ENCODE data around the gene SPPL3.

- TF ChIP-seq EZH2 (IDR thresholded peaks at IDR 0.05; ENCODE audit: low read length, unreplicated experiment) (no peak), CTCF (conservative IDR thresholded peaks at IDR 0.05; ENCODE audit: low read depth, low read length) (no peak)
Observed at GRCh38 chr12:120886199-120887018, 17.7 kb downstream of the SPPL3 start.

All from PC-3 (cell line).